ENCODE results near the gene NUDCD2.
A peak's percentile ranks its signal among the peaks of the same experiment; 100 is the strongest.
"Not testable (repeated sequence)": the region's sequence is repeated elsewhere in the genome, so short reads cannot be mapped to it uniquely, and the experiment has no call there.

NUDCD2 gene

GRCh38 chr5:163402007-163402406 is 57.9 kb downstream of the NUDCD2 start:
- peaks cover 16 to 22% of the 10 kb centered on the region in 2 experiments for H3K4me1 ChIP-seq (ENCODE audit: control insufficient read depth in 1 of 2, insufficient read depth in 1 of 2, low read depth in 1 of 2, low read length in 1 of 2)
- no peak for TF ChIP-seq CTCF (IDR thresholded peaks at IDR 0.05)
- H3K27ac ChIP-seq = no peak overlapping the region
- no peaks in the 10 kb centered on the region for H3K36me3 ChIP-seq
- no peaks in the 10 kb centered on the region for H3K9me3 ChIP-seq
- no peaks in the 10 kb centered on the region for H3K27me3 ChIP-seq
- no peak overlapping the region for H3K4me3 ChIP-seq (ENCODE audit: low read depth in 1 of 2, low read length in 1 of 2)

GRCh38 chr5:163401271-163401670 is 58.6 kb downstream of the NUDCD2 start:
- Histone ChIP-seq H3K4me3 (ENCODE audit: low read depth in 1 of 2, low read length in 1 of 2) (no peak overlapping the region), H3K4me1 (ENCODE audit: control insufficient read depth in 1 of 2, insufficient read depth in 1 of 2, low read depth in 1 of 2, low read length in 1 of 2) (peaks cover 9 to 19% of the 10 kb centered on the region in 2 experiments), H3K9me3 (no peaks in the 10 kb centered on the region), H3K27me3 (no peaks in the 10 kb centered on the region), H3K27ac (no peak overlapping the region), H3K36me3 (no peaks in the 10 kb centered on the region)
- no peak for TF ChIP-seq CTCF (IDR thresholded peaks at IDR 0.05)

- no peak for TF ChIP-seq CTCF (IDR thresholded peaks at IDR 0.05)
- no peak overlapping the region for H3K27ac ChIP-seq
- H3K27me3 ChIP-seq = no peaks in the 10 kb centered on the region
- no peaks in the 10 kb centered on the region for H3K9me3 ChIP-seq
- H3K4me3 ChIP-seq (ENCODE audit: low read depth in 1 of 2, low read length in 1 of 2) = no peak overlapping the region
- H3K4me1 ChIP-seq (ENCODE audit: control insufficient read depth in 1 of 2, insufficient read depth in 1 of 2, low read depth in 1 of 2, low read length in 1 of 2) = peaks cover 0 to 9% of the 10 kb centered on the region in 2 experiments
- no peaks in the 10 kb centered on the region for H3K36me3 ChIP-seq
These were observed 60.0 kb downstream of the NUDCD2 start for GRCh38 chr5:163399923-163400322.

GRCh38 chr5:163397354-163397753 is 62.5 kb downstream of the NUDCD2 start:
- H3K27me3 ChIP-seq = no peaks in the 10 kb centered on the region
- H3K9me3 ChIP-seq = no peaks in the 10 kb centered on the region
- no peak for TF ChIP-seq CTCF (IDR thresholded peaks at IDR 0.05)
- no peaks in the 10 kb centered on the region for H3K36me3 ChIP-seq
- peaks cover 0 to 9% of the 10 kb centered on the region in 2 experiments for H3K4me1 ChIP-seq (ENCODE audit: control insufficient read depth in 1 of 2, insufficient read depth in 1 of 2, low read depth in 1 of 2, low read length in 1 of 2)
- H3K4me3 ChIP-seq (ENCODE audit: low read depth in 1 of 2, low read length in 1 of 2) = no peak overlapping the region
- H3K27ac ChIP-seq = no peak overlapping the region

GRCh38 chr5:163396818-163397340 is 63.0 kb downstream of the NUDCD2 start:
- not testable (repeated sequence) for H3K36me3 ChIP-seq; H3K4me3 ChIP-seq (ENCODE audit: low read depth in 1 of 2, low read length in 1 of 2)

More at GRCh38 chr5:163396818-163397340, 63.0 kb downstream of the NUDCD2 start:
- not testable (repeated sequence) for H3K9me3 ChIP-seq; H3K27me3 ChIP-seq; H3K4me1 ChIP-seq (ENCODE audit: control insufficient read depth in 1 of 2, insufficient read depth in 1 of 2, low read depth in 1 of 2, low read length in 1 of 2)
- peak overlapping the region; percentile 19 for H3K27ac ChIP-seq

All from neutrophil (primary cell).